Muscle of leg (tissue), 11 donors: ENCODE results near the gene CCL15. TPM values are rescaled to one million over a fixed set of nuclear protein-coding genes. Genes with fewer than 3 reads are reported as not detected.

Source experiments
- DNase-seq: peaks from one replicate; pipeline ENCODE4 v3.0.0; 2013
- H3K27ac ChIP-seq: one replicate; pipeline ENCODE4 v1.5.1; 2013; ENCODE audit warnings: mild to moderate bottlenecking, low read length, control low read depth
- H3K27me3 ChIP-seq: one replicate; pipeline ENCODE4 v1.6.1; 2013; ENCODE audit warnings: low read length; ENCODE audit not compliant: control insufficient read depth, insufficient read depth
- H3K36me3 ChIP-seq: one replicate; pipeline ENCODE4 v1.6.1; 2013; ENCODE audit warnings: low read length; ENCODE audit not compliant: control insufficient read depth, insufficient read depth
- H3K4me1 ChIP-seq: one replicate; pipeline ENCODE4 v1.6.1; 2013; ENCODE audit warnings: low read length; ENCODE audit not compliant: control insufficient read depth, insufficient read depth
- H3K4me3 ChIP-seq: one replicate; pipeline ENCODE4 v1.5.1; 2013; ENCODE audit warnings: low read length, control low read depth
- H3K9me3 ChIP-seq: replicated peaks from 2 replicates; pipeline ENCODE4 v1.6.1; 2013; ENCODE audit warnings: low read depth, low read length; ENCODE audit not compliant: control insufficient read depth
- WGBS: methylation state at CpG from one replicate; pipeline ENCODE4 v1.1.5; 2013; ENCODE audit warnings: missing lambda C conversion rate; ENCODE audit not compliant: insufficient coverage; 5-methylcytosine and 5-hydroxymethylcytosine counted together
- polyA plus RNA-seq, 8 donors: library from polyadenylated mRNA; unstranded; fragments of 120-200 nt; gene quantifications; one replicate each; pipeline versions ENCODE4 v1.2.1 to v1.2.3, GENCODE V29; 2013; ENCODE audit warnings: inconsistent platforms in 1 of 8, low replicate concordance in 1 of 8; ENCODE audit not compliant: insufficient read length in 8 of 8, insufficient read depth in 1 of 8
- total RNA-seq: library from RNA; stranded (reverse); fragments of 120-200 nt; gene quantifications from one replicate; pipeline ENCODE4 v1.2.4, GENCODE V29; 2013

The CCL15 gene
- total and polyA plus RNA-seq, 9 donors: 0.63 TPM; not detected in 8

- no peaks in the 10 kb centered on the region for H3K9me3 ChIP-seq
- H3K27me3 ChIP-seq: no peaks in the 10 kb centered on the region
- DNase-seq: no peak
- H3K4me3 ChIP-seq: no peak overlapping the region
- 71% methylated on average over 2 of the region's 3 CpGs for WGBS
- H3K27ac ChIP-seq: no peak overlapping the region
- H3K4me1 ChIP-seq: no peaks in the 10 kb centered on the region
- H3K36me3 ChIP-seq: no peaks in the 10 kb centered on the region
Observed at GRCh38 chr17:35949401-35949800, 52.0 kb downstream of the CCL15 start.

- no peaks in the 10 kb centered on the region for H3K27me3 ChIP-seq
- H3K36me3 ChIP-seq: no peaks in the 10 kb centered on the region
- no peak overlapping the region for H3K27ac ChIP-seq
- H3K4me1 ChIP-seq: no peaks in the 10 kb centered on the region
- H3K4me3 ChIP-seq: no peak overlapping the region
- no peaks in the 10 kb centered on the region for H3K9me3 ChIP-seq
- no peak for DNase-seq
- 99% methylated on average over 6 of the region's 7 CpGs for WGBS
Observed at GRCh38 chr17:35948092-35948491, 53.3 kb downstream of the CCL15 start.

Other genes starting within 250 kb of the CCL15 start
- gene GAS2L2, start 248.3 kb downstream of the CCL15 start, total RNA-seq: 0.04 TPM
- gene GAS2L2, start 248.3 kb downstream of the CCL15 start, polyA plus RNA-seq: not detected
- not detected for gene C17orf50, start 240.7 kb downstream of the CCL15 start, total RNA-seq
- not detected for gene C17orf50, start 240.7 kb downstream of the CCL15 start, polyA plus RNA-seq
- gene MMP28, start 205.9 kb downstream of the CCL15 start, total RNA-seq: 3.5 TPM
- gene MMP28, start 205.9 kb downstream of the CCL15 start, polyA plus RNA-seq: 1 to 10 TPM; 1.9 to 4.3 (median 3.5) TPM
- gene TAF15, start 192.1 kb downstream of the CCL15 start, total RNA-seq: 26.9 TPM
- 100 to 1,000 TPM; 118 to 162 (median 142) TPM for gene TAF15, start 192.1 kb downstream of the CCL15 start, polyA plus RNA-seq
- not detected for gene HEATR9, start 132.7 kb downstream of the CCL15 start, total RNA-seq
- under 1 TPM in 3 of 8 donors, not detected in 5; 0.09 to 0.17 (median 0.10) TPM for gene HEATR9, start 132.7 kb downstream of the CCL15 start, polyA plus RNA-seq
- gene CCL5, start 121.2 kb downstream of the CCL15 start, total RNA-seq: 0.75 TPM
- 1 to 10 TPM in 3 of 8 donors, under 1 TPM in 5; 0.60 to 1.7 (median 0.87) TPM for gene CCL5, start 121.2 kb downstream of the CCL15 start, polyA plus RNA-seq
- 0.58 TPM for gene RDM1, start 70.8 kb downstream of the CCL15 start, total RNA-seq
- gene RDM1, start 70.8 kb downstream of the CCL15 start, polyA plus RNA-seq: 1 to 10 TPM in 2 of 8 donors, under 1 TPM in 6; 0.39 to 1.4 (median 0.78) TPM
- gene LYZL6, start 57.8 kb downstream of the CCL15 start, total RNA-seq: not detected
- not detected for gene LYZL6, start 57.8 kb downstream of the CCL15 start, polyA plus RNA-seq
- 0.22 TPM for gene CCL16, start 20.1 kb downstream of the CCL15 start, total RNA-seq
- gene CCL16, start 20.1 kb downstream of the CCL15 start, polyA plus RNA-seq: under 1 TPM; 0.11 to 0.53 (median 0.18) TPM
- gene CCL14, start 14.8 kb downstream of the CCL15 start, total RNA-seq: 15.2 TPM
- gene CCL14, start 14.8 kb downstream of the CCL15 start, polyA plus RNA-seq: 10 to 100 TPM; 17.7 to 32.3 (median 25.3) TPM
- not detected for gene CCL23, start 16.4 kb upstream of the CCL15 start, total RNA-seq
- gene CCL23, start 16.4 kb upstream of the CCL15 start, polyA plus RNA-seq: under 1 TPM in 1 of 8 donors, not detected in 7; 1.00 TPM
- gene CCL18, start 62.7 kb upstream of the CCL15 start, total RNA-seq: not detected
- under 1 TPM in 3 of 8 donors, not detected in 5; 0.23 to 0.62 (median 0.23) TPM for gene CCL18, start 62.7 kb upstream of the CCL15 start, polyA plus RNA-seq
- 7.7 TPM for gene CCL3, start 88.6 kb upstream of the CCL15 start, total RNA-seq
- gene CCL3, start 88.6 kb upstream of the CCL15 start, polyA plus RNA-seq: 10 to 100 TPM in 1 of 8 donors, 1 to 10 TPM in 7; 2.4 to 11.8 (median 5.4) TPM
- 3.5 TPM for gene CCL4, start 102.3 kb upstream of the CCL15 start, total RNA-seq
- 1 to 10 TPM; 1.1 to 7.7 (median 2.2) TPM for gene CCL4, start 102.3 kb upstream of the CCL15 start, polyA plus RNA-seq
- gene TBC1D3B, start 175.1 kb upstream of the CCL15 start, total RNA-seq: 4.4 TPM
- gene TBC1D3B, start 175.1 kb upstream of the CCL15 start, polyA plus RNA-seq: 10 to 100 TPM in 3 of 8 donors, 1 to 10 TPM in 5; 3.9 to 16.7 (median 7.7) TPM
- 2.0 TPM for gene CCL3L1, start 195.2 kb upstream of the CCL15 start, total RNA-seq
- 1 to 10 TPM in 6 of 8 donors, under 1 TPM in 1, not detected in 1; 0.74 to 7.9 (median 1.3) TPM for gene CCL3L1, start 195.2 kb upstream of the CCL15 start, polyA plus RNA-seq
- 3.7 TPM for gene CCL4L2, start 209.5 kb upstream of the CCL15 start, total RNA-seq
- gene CCL4L2, start 209.5 kb upstream of the CCL15 start, polyA plus RNA-seq: 10 to 100 TPM in 1 of 8 donors, 1 to 10 TPM in 5, under 1 TPM in 1, not detected in 1; 0.88 to 13.6 (median 2.7) TPM